Stimulated activated CD4-positive, alpha-beta T cell treated with anti-CD3 and anti-CD28 coated beads, Interleukin-1b, Interleukin-23, amount 100 ng/mL, for 4 hours (primary cell): ENCODE results near the gene TOGARAM2.

ENCODE experiments used
- DNase-seq, 2 donors: peaks; one replicate each; pipeline ENCODE4 v3.0.0-alpha.2; 2020; ENCODE audit warnings: low read depth in 2 of 2

TOGARAM2 gene

DNA sequence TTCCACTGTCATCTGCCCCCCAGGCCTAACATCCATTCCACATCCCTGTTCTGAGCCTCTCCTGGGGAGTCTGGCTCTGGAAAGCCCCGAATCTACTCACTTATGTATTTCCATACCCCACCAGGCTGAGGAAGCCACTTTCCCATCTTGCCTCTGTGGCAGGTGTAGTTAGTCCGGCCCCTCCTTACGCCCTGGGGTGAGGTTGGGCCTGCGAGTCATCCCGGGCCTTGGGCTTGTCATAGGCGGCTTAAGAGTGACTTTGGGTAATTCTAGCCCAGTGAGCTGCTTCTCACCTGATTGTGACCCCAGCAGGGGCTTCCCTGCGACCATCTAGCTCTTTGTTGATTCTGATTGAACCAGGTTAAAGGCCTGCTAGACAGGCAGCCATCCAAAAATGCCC lies 72.1 kb downstream of the TOGARAM2 start:
- no peak for DNase-seq

DNA sequence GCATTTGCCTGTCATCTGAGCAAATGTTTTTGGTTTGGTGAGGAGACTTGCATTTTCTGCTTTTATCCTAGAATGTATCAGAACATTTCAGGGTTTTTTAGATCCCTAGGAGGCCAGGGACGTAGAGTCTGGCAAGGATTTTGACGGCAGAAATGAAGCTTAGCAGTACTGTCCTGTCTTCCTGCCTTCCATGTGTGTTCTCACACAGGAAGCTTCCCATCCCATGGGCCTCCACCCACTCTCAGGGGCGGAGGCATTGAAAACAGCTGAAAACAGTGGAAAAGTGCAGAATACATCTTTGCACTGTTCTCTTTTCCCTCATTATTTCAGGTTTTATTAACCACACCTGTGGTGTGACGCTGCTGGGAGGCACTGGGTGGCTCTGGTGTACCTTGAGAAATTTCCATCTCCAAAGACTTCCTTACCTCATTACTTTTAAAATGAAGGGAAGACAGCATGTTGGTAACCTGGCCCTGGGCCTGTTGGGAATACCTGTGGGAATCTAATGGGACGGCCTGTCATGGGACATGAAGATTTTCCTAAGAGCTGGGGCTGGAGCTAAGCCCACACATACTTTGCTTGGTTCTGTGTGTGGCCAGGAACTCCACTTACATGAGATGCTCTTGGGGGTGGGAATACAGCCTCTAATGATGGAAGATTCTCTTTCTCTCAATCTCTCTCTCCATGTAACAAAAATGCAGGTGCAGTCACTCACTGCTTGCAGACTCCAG lies 72.7 kb downstream of the TOGARAM2 start:
- no peak for DNase-seq

DNA sequence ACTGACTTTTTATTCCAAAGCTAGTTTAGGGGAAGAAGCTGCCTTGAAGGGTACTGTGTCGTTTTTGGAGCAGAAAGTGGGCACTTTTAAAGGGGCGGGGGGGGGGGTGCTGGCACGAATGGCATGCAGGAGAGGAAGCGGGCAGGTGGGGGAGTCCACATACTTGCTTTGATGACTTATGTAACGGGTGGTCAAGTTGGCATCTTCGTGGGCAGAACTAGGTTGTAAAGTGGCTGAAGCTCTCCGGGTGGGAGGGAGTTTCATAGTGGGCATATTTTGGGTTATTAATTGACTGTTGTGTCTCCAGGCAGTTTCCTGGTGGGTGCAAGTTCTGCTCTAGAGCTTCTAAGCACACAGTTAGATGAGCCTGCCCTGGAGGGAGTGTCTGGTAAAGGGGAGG lies 73.3 kb downstream of the TOGARAM2 start:
- no peak for DNase-seq

GRCh38 chr2:29055601-29056000 lies 74.5 kb downstream of the TOGARAM2 start:
- DNase-seq, result no peak

DNA sequence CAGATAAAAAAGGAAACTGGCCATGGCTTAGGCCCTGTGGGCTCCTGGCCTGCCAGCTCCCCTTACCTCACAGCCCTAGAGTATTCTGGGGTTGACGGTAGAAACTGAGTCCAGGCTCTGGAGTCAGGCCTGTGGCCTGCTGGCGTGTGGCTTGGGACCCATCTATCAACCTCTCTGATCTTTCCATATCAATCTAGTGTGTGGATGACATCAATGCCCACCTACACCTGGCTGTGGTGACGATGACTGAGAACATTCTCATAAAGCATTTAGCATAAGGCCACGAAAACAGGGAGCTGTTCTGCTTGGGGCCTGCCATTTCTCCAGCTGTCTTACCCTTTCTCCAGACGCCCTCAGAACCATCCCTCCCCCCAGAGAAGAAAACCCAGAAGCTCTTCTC lies 75.4 kb downstream of the TOGARAM2 start:
- DNase-seq, result no peak

DNA sequence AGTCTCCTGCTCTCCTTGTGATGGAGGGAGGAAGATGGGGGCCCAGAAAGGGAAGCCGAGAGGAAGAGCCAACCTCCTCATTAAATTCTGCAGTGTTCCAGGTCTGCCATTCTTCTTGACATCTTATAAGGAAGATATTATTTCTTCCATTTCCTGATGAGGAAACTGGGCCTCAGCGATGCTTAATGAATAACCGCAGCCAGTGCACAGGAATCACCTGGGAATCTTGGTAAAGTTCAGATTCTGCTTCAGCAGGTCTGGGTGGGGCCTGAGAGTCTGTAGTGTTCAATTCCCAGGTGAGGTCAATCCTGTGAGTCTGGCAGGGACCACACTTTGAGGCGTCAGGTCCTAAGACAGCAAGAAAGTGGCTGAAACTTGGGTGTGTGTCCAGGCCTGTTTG lies 75.9 kb downstream of the TOGARAM2 start:
- DNase-seq, result no peak

DNA sequence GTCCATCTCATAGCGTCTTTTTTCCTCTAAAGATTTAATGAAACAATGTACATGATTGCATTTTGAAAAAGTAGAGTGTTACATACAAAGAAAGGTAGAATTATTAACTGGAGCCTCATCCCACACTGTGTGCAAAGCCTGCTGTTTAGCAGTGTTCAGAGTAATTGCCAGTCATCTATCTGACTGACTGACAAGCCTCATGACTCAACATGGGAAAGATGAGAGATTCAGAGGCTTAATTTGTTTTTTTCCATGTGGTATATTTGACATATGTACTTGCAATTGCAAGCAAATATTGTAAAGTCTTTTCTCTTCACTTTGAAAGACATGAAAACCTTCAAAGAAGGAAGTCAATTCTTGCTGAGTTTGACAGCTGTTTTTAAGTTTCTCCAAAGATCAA lies 78.5 kb downstream of the TOGARAM2 start:
- no peak for DNase-seq

- DNase-seq, result no peak
Observed at GRCh38 chr2:29060441-29060840, 79.3 kb downstream of the TOGARAM2 start.

DNA sequence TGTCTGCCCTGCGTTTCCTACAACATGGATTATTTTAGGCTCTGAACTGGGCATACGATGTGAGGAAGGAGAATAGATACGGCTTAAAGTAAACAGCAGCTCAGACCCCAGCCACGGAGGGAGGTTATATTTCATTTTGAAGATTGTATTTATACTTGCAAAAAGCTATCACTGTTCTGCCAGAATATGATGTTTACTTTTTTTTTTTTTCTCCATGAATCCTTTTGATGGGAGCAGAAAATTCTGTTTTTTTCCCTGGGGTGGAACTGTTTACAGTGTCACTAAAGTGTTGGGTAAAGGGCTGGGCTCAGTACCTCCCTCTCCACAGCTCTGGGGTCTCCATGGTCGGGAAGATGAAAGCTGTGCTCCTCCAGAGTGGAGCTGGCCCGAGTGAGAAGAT lies 80.1 kb downstream of the TOGARAM2 start:
- DNase-seq, result no peak

DNA sequence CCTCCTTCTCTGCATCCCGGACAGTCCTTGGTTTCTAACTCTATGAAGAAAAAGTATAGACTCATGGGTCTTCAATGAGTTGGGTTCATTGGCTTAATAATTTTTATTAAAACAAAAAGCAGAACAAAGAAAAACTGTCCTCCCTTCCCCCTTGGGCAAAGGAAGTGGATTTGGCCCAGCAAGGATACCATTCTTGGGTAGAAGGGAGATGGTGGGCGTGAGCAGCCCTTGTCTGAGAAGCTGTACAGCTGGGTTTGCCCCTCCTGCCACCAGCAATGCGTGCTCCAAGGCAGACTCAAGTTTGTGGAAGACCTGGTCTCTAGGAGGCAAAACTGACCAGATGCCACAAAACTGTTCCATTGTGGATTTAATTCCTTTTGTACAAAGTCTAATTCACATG lies 80.5 kb downstream of the TOGARAM2 start:
- DNase-seq, result no peak

DNA sequence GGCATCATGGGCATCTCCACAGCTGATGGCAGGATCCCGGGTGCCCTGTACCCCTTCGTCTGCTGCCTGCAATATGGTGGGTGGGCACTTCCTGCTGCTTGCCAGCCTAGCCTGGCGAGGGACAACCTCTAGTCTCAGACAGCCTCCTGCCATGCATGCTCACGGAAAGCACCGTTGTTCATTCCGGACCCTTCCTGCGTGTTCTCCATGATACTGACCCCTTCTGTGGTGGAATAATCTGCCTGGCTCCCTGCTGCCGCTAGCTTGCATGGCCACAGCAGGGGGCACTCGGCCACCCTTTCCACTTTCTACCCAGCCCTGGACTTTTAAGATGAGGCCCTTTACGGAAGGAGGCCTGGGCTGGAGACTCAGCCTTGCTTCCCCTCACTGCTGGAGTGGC lies 81.3 kb downstream of the TOGARAM2 start:
- DNase-seq, result no peak

- DNase-seq, result no peak
Observed at GRCh38 chr2:29063056-29063455, 82.0 kb downstream of the TOGARAM2 start.

DNA sequence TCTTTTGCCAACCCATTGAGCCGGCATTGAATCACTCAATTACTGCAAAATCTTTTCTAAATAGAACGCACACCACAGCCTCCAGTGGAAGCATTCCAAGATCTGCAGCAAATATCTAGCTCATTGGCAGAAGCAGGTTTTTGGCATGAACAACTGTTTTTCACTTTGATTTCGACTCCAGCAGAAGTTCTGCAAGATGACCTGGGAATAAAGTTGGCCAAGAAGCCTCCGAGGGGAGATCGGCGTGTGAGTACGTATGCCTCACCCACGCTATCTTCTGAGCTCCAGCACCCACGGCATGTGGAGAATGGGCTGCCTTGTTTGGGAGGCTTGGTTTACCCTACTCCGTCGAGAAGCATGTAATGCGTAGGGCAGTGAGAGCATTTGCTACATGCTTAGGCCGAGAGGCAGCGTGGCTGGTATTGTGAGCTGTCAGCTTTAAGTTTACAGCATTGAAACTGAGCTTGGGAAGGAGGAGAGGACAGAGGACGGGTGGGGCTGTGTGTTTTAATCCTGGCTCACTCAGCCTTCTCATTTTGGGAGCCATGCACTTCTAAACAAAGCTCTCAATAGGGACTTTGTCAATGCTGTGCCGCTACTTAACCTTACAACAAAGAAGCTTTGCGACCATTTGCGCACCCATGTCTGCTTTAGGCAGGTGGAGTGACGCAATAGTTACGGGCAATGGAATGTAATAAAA lies 82.7 kb downstream of the TOGARAM2 start:
- DNase-seq, result no peak

GRCh38 chr2:29064346-29064715 lies 83.2 kb downstream of the TOGARAM2 start:
- DNase-seq, result no peak

GRCh38 chr2:29064746-29065067 lies 83.6 kb downstream of the TOGARAM2 start:
- DNase-seq, result no peak

- DNase-seq, result no peak
Observed at GRCh38 chr2:29065068-29065811, 84.1 kb downstream of the TOGARAM2 start.

DNA sequence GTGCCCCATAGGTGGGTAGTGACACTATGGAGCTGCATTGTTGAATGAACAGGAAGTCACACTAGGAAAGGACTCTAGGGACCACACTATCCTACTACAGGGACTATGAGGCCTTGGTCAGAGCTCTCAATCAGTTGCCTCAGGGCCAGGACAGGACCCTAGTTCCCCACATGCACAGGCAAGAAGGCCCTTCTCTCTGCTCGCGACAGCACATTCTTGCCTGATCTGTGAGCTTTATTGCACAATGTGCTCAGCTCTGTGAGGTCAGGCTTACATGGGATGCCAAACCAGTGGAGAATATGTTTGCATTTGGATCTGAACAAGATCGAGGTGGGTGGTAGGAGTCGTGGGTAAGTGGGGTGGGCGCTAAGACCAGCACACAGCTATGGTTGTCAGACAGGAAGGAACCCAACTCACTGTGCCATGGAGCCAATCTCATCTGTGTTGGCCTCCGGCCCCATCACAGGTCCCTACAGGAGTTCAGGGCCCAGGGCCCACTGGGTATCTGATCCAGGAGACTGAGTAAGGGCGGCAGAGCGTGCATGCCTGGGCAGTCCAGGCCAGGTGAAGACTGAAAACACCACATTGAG lies 85.3 kb downstream of the TOGARAM2 start:
- no peak for DNase-seq

- no peak for DNase-seq
Observed at GRCh38 chr2:29066997-29067605, 86.0 kb downstream of the TOGARAM2 start.

DNA sequence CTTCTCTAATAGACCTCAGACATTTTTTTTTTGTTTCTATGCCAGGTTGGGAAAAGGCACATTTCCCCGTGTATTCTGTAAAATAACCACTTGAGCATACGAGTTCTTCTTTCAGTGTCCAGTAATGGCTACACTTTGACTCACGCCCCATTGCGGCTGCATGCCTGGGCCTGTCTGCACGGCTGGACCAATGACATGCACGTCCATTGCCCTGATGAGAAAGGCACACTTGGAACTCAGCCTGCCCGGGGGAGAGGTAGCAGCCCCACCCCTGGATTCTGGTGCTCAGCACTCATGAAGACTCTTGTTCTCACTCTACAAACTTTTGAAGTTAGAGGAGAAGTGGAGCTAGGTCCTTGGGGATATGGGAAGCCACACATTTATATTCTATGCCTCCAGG lies 87.4 kb downstream of the TOGARAM2 start:
- no peak for DNase-seq

DNA sequence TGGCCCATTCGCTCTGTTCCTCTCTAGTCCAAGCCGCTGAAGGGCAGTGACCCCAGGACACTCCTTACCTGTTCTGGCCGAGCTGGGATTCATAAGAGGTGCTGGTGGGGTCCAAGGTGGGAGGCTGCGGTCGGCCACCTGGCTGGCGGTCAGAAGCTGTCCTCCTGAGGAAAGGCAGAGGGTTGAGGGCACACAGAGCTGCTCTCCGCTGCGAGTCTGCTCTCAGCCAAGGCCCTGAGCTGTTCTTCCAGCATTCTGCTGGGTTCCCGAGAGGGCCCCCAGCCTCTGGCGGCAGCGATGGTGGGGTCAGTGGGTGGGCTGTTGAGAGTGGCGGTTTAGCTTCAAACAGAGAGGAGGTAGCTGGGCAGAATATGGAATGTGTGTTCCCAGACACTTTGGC lies 89.4 kb downstream of the TOGARAM2 start:
- DNase-seq, result no peak

DNA sequence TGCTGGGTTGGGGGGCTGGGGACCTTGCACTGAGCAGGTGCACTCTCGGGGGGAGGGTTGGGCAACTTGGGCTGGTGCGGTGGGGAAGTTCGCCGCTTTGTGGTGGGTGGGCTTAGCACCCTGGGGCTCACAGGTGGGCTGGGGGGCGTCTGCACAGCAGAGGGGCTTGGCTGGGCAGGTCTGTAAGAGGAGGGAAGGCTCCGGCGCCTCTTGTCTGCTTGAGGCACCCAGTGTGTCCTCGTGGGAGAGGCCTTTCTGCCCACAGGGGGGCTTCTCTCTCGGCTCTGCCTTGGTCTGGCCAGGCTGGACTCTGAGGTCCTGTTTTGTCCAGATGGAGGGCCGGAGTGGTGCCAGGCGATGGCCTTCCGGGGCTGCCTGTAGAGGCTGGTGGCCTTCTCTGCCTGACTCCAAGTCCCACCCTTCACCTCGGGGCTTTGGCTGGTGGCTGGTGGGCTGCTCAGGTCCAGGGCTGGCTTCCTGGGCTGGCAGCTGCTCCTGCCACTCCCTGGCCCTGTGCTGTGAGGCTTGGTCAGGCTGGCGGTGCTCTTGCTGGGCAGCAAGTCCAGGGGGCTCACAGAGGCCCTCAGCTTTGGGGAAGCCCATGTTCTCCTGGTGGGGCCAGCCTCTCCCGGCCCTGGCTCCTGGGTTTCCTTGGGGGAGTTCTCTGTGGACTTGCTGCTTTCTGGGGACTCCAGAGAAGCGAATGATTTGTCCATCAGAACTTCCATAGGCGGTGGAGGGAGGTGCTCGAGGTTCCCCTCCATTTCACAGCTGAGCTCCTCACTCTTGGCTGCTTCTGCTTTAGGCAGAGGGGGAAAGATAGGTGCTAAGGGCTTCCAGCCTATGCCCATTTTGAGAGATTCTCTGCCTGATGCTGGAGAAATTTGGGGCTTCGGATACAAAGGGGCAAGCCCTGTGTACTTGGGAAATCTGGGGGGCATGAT lies 90.2 kb downstream of the TOGARAM2 start:
- DNase-seq, result no peak
